Measurements from ENCODE around the gene RNU1-4.

RNU1-4 gene

GRCh38 chr1:16719571-16720350, 20.6 kb upstream of the RNU1-4 start:
- H3K4me2 ChIP-seq (ENCODE audit: low read length): no peak overlapping the region
- H3K9me3 ChIP-seq (ENCODE audit: insufficient read depth, low read length): no peaks in the 10 kb centered on the region
- no peak overlapping the region for H2AFZ ChIP-seq (ENCODE audit: low read depth, low read length)
- H4K20me1 ChIP-seq (ENCODE audit: insufficient read depth, low read length): peaks cover 10% of the 10 kb centered on the region; the same call in 1 of the 2 replicates
- no peaks in the 10 kb centered on the region for H3K36me3 ChIP-seq (replicated peaks; ENCODE audit: low read depth, low read length)
- H3K4me3 ChIP-seq (ENCODE audit: low read length): no peak overlapping the region
- TF ChIP-seq CTCF (IDR thresholded peaks at IDR 0.05; ENCODE audit: low read depth, low read length): no peak
- TF ChIP-seq EZH2phosphoT487 (IDR thresholded peaks at IDR 0.05; ENCODE audit: low read depth): no peak
- peaks cover 10% of the 10 kb centered on the region for H3K4me1 ChIP-seq (ENCODE audit: low read length)
- no peak overlapping the region for H3K27ac ChIP-seq (ENCODE audit: low read length)
- H3K9ac ChIP-seq (ENCODE audit: low read length): no peak overlapping the region
- peaks cover 70% of the 10 kb centered on the region for H3K27me3 ChIP-seq (ENCODE audit: low read depth, low read length)
- H3K79me2 ChIP-seq (ENCODE audit: low read length): no peaks in the 10 kb centered on the region

- H2AFZ ChIP-seq (ENCODE audit: low read depth, low read length): no peak overlapping the region
- H3K4me2 ChIP-seq (ENCODE audit: low read length): no peak overlapping the region
- no peak overlapping the region for H3K9ac ChIP-seq (ENCODE audit: low read length)
Observed at GRCh38 chr1:16720351-16721223, 19.7 kb upstream of the RNU1-4 start.

GRCh38 chr1:16721871-16722641, 18.3 kb upstream of the RNU1-4 start:
- Histone ChIP-seq H3K4me3 (ENCODE audit: low read length) (no peak overlapping the region), H3K27me3 (ENCODE audit: low read depth, low read length) (peaks cover 84% of the 10 kb centered on the region), H3K4me1 (ENCODE audit: low read length) (peaks cover 10% of the 10 kb centered on the region), H4K20me1 (ENCODE audit: insufficient read depth, low read length) (peaks cover 13% of the 10 kb centered on the region; the same call in 1 of the 2 replicates), H3K27ac (ENCODE audit: low read length) (no peak overlapping the region), H3K4me2 (ENCODE audit: low read length) (no peak overlapping the region), H3K79me2 (ENCODE audit: low read length) (no peaks in the 10 kb centered on the region), H3K9me3 (ENCODE audit: insufficient read depth, low read length) (no peaks in the 10 kb centered on the region), H3K36me3 (replicated peaks; ENCODE audit: low read depth, low read length) (no peaks in the 10 kb centered on the region), H3K9ac (ENCODE audit: low read length) (no peak overlapping the region), H2AFZ (ENCODE audit: low read depth, low read length) (no peak overlapping the region)
- TF ChIP-seq EZH2phosphoT487 (IDR thresholded peaks at IDR 0.05; ENCODE audit: low read depth): no peak
- no peak for TF ChIP-seq CTCF (IDR thresholded peaks at IDR 0.05; ENCODE audit: low read depth, low read length)

More at GRCh38 chr1:16720351-16721223, 19.7 kb upstream of the RNU1-4 start:
- TF ChIP-seq EZH2phosphoT487 (IDR thresholded peaks at IDR 0.05; ENCODE audit: low read depth): no peak
- no peak for TF ChIP-seq CTCF (IDR thresholded peaks at IDR 0.05; ENCODE audit: low read depth, low read length)
- Histone ChIP-seq H4K20me1 (ENCODE audit: insufficient read depth, low read length) (peaks cover 13% of the 10 kb centered on the region; the same call in 1 of the 2 replicates), H3K4me3 (ENCODE audit: low read length) (no peak overlapping the region), H3K4me1 (ENCODE audit: low read length) (peaks cover 10% of the 10 kb centered on the region), H3K79me2 (ENCODE audit: low read length) (no peaks in the 10 kb centered on the region), H3K27me3 (ENCODE audit: low read depth, low read length) (peaks cover 78% of the 10 kb centered on the region), H3K36me3 (replicated peaks; ENCODE audit: low read depth, low read length) (no peaks in the 10 kb centered on the region), H3K9me3 (ENCODE audit: insufficient read depth, low read length) (no peaks in the 10 kb centered on the region), H3K27ac (ENCODE audit: low read length) (no peak overlapping the region)

All from OCI-LY3 (cell line).